ENCODE data around the gene DNAJB5.

- TF ChIP-seq CTCF (IDR thresholded peaks at IDR 0.05 in 8 of 11, conservative IDR thresholded peaks at IDR 0.05 in 3 of 11) (no peak), POLR2AphosphoS5 (IDR thresholded peaks at IDR 0.05) (no peak), POLR2A (IDR thresholded peaks at IDR 0.05) (no peak)
These were observed 27.7 kb upstream of the DNAJB5 start for GRCh38 chr9:34961574-34962490.

All from spleen (tissue), 7 donors.